K562 (cell line): ENCODE measurements around the gene HIVEP1. TPM values are rescaled to one million over a fixed set of nuclear protein-coding genes. Genes with fewer than 3 reads are reported as not detected.
A peak's percentile ranks its signal among the peaks of the same experiment; 100 is the strongest.

Experiments used
- ATAC-seq: fragments of 200-7000 bp; cut with Tn5 transposase; 3 replicates; pipeline ENCODE4 v1.9.1; 2020; ENCODE audit warnings: moderate library complexity
- BruUV-seq: library from RNA; stranded (reverse); fragments of 400-500 nt; replicated peaks from 2 replicates; lab custom pipeline; 2021; lab: Mats Ljungman, UMichigan
- CTCF ChIA-PET: fragments of 300-600 bp; formaldehyde crosslinking; extraction: SDS; loops from one replicate; lab custom pipeline; 2021; ENCODE audit warnings: low intra/inter-chr PET ratio; lab: Yijun Ruan, JAX
- POLR2A ChIA-PET: fragments of 300-600, 350-650 bp; sonication (Branson Sonifier 250); formaldehyde crosslinking; extraction: SDS; loops from one replicate; lab custom pipeline; 2021; ENCODE audit warnings: antibody characterized with exemption, inconsistent platforms; lab: Yijun Ruan, JAX
- DNase-seq, 4 experiments: peaks; one replicate each; pipeline versions ENCODE4 v3.0.0 to v3.0.0-alpha.2; 2011 to 2018; ENCODE audit warnings: low spot score in 3 of 4, mixed read lengths in 3 of 4; ENCODE audit errors: extremely low read depth in 1 of 4
- FAIRE-seq: peaks from 2 replicates; lab custom pipeline; 2011; peaks lifted over from hg19 to GRCh38; lab: Jason Lieb, UNC
- H2AFZ ChIP-seq: 2 replicates; pipeline ENCODE4 v1.6.0; 2011; ENCODE audit warnings: low read depth, low read length, control low read depth, inconsistent platforms
- H3K27ac ChIP-seq: fragments of 200-600 bp; 3 replicates; pipeline ENCODE4 v1.8.0; 2011; ENCODE audit warnings: low read depth, mild to moderate bottlenecking, control low read depth, inconsistent platforms, low read length, moderate library complexity, mixed read lengths; ENCODE audit errors: extremely low read depth
- H3K27me3 ChIP-seq, 2 experiments: fragments of 300-600 bp in 1 of 2; 2 replicates in 1 of 2; 3 replicates in 1 of 2; pipeline versions ENCODE4 v1.6.0 to v1.8.0; 2011; ENCODE audit warnings: inconsistent platforms in 2 of 2, low read length in 2 of 2, mild to moderate bottlenecking in 1 of 2, mixed read lengths in 1 of 2, moderate library complexity in 1 of 2; ENCODE audit not compliant: control insufficient read depth in 2 of 2, insufficient read depth in 2 of 2
- H3K36me3 ChIP-seq: fragments of 300-600 bp; 3 replicates; pipeline ENCODE4 v1.8.0; 2011; ENCODE audit warnings: mild to moderate bottlenecking, low read length, inconsistent platforms; ENCODE audit not compliant: control insufficient read depth, insufficient read depth
- H3K4me1 ChIP-seq, 2 experiments: fragments of 200-600 bp in 1 of 2; replicated peaks in 1 of 2; 2 replicates in 1 of 2; 3 replicates in 1 of 2; pipeline versions ENCODE4 v1.5.1 to v1.8.0; 2011; ENCODE audit warnings: inconsistent platforms in 2 of 2, low read length in 2 of 2, mild to moderate bottlenecking in 1 of 2, mixed read lengths in 1 of 2, moderate library complexity in 1 of 2; ENCODE audit not compliant: control insufficient read depth in 2 of 2, insufficient read depth in 2 of 2
- H3K4me2 ChIP-seq: 2 replicates; pipeline ENCODE4 v1.6.1; 2011; ENCODE audit warnings: low read length, control low read depth, inconsistent platforms, mixed read lengths; ENCODE audit not compliant: insufficient read depth
- H3K4me3 ChIP-seq: fragments of 200-600 bp; sonication (generic), shearing (Covaris generic); 2 replicates; pipeline ENCODE4 v1.5.1; 2016; ENCODE audit warnings: control low read depth, inconsistent platforms
- H3K79me2 ChIP-seq: fragments of 200-600 bp; 3 replicates; pipeline ENCODE4 v1.8.0; 2011; ENCODE audit warnings: low read length, inconsistent platforms; ENCODE audit not compliant: control insufficient read depth, insufficient read depth
- H3K9ac ChIP-seq, 2 experiments: 2 replicates each; pipeline versions ENCODE4 v1.6.0 to v1.6.1; 2011; ENCODE audit warnings: low read depth in 2 of 2, low read length in 2 of 2, control low read depth in 1 of 2, inconsistent platforms in 1 of 2, mild to moderate bottlenecking in 1 of 2, mixed read lengths in 1 of 2; ENCODE audit not compliant: insufficient read depth in 1 of 2
- H3K9me1 ChIP-seq: one replicate; pipeline ENCODE4 v1.6.0; 2011; ENCODE audit warnings: inconsistent platforms, mild to moderate bottlenecking, low read length, moderate library complexity; ENCODE audit not compliant: control insufficient read depth, insufficient read depth
- H3K9me3 ChIP-seq: replicated peaks from 2 replicates; pipeline ENCODE4 v1.5.1; 2011; ENCODE audit warnings: low read depth, low read length, inconsistent platforms; ENCODE audit not compliant: control insufficient read depth, insufficient read depth
- H4K20me1 ChIP-seq: replicated peaks from 2 replicates; pipeline ENCODE4 v1.6.1; 2011; ENCODE audit warnings: low read length, inconsistent platforms, mixed read lengths; ENCODE audit not compliant: control insufficient read depth, insufficient read depth
- CBX2 ChIP-seq: fragments of 200-600 bp; sonication (generic); IDR thresholded peaks from one replicate; pipeline ENCODE4 v1.6.1; 2012; ENCODE audit warnings: mild to moderate bottlenecking, low read length, inconsistent platforms; ENCODE audit not compliant: insufficient read depth, poor library complexity, severe bottlenecking
- CHD4 ChIP-seq: fragments of 200-600 bp; sonication (generic); IDR thresholded peaks from 3 replicates; pipeline ENCODE4 v1.6.1; 2012; ENCODE audit warnings: low read depth, mild to moderate bottlenecking, mixed read lengths, low read length, inconsistent platforms; ENCODE audit not compliant: insufficient read depth, insufficient replicate concordance, poor library complexity, severe bottlenecking
- HMG20A ChIP-seq: fragments of 450-650 bp; formaldehyde crosslinking; conservative IDR thresholded peaks from 2 replicates; pipeline ENCODE4 v1.4.0; 2020; ENCODE audit warnings: mild to moderate bottlenecking, mixed read lengths
- HNRNPLL ChIP-seq: fragments of 200-400 bp; formaldehyde crosslinking; IDR thresholded peaks from 2 replicates; pipeline ENCODE4 v1.6.1; 2017; ENCODE audit warnings: low read length, low read depth, mild to moderate bottlenecking; ENCODE audit not compliant: poor library complexity, severe bottlenecking
- ID3 ChIP-seq, 2 experiments: fragments of 250-450 bp in 1 of 2; fragments of 450-650 bp in 1 of 2; sonication (Bioruptor Pico) in 1 of 2; IDR thresholded peaks; 2 replicates each; pipeline versions ENCODE4 v1.6.1 to v1.8.0; 2016 to 2021; ENCODE audit warnings: mild to moderate bottlenecking in 2 of 2, moderate library complexity in 2 of 2, missing compliant biosample characterization in 1 of 2, missing genetic modification characterization in 1 of 2
- MTA1 ChIP-seq: fragments of 450-650 bp; IDR thresholded peaks from 2 replicates; pipeline ENCODE4 v1.6.1; 2017; ENCODE audit warnings: borderline replicate concordance
- PURB ChIP-seq: sonication (generic); formaldehyde crosslinking; IDR thresholded peaks from 2 replicates; pipeline ENCODE4 v1.9.0; 2021; ENCODE audit warnings: low read depth, mild to moderate bottlenecking, missing genetic modification reagents
- TCF7L2 ChIP-seq: fragments of 150-350 bp; IDR thresholded peaks from 2 replicates; pipeline ENCODE4 v1.6.1; 2016; ENCODE audit warnings: low read depth, mild to moderate bottlenecking, low read length, moderate library complexity
- WGBS: fragments of 100-300 bp; shearing (Covaris generic); methylation state at CpG from one replicate; pipeline ENCODE4 v1.1.6; 2016; ENCODE audit warnings: low coverage, mixed read lengths; ENCODE audit not compliant: insufficient coverage; ENCODE audit errors: missing lambda C conversion rate; 5-methylcytosine and 5-hydroxymethylcytosine counted together
- in situ Hi-C: fragments of 300-500 bp; cut with MboI; formaldehyde crosslinking; loops from 4 replicates; pipeline ENCODE4 v1.15.0; 2018; ENCODE audit warnings: inconsistent platforms, mixed read lengths
- intact Hi-C: fragments of 100-400 bp; cut with micrococcal nuclease; formaldehyde crosslinking; loops from 2 replicates; pipeline ENCODE4 v1.14.2; 2022
- polyA plus RNA-seq, 8 experiments: library from polyadenylated mRNA; depleted of rRNA in 4 of 8; stranded (reverse) in 5 of 8; unstranded in 3 of 8; fragments of >200 nt; fragmentation: Nextera tagmentation in 2 of 8; fragmentation: Illumina TruSeq in 1 of 8; extraction: Ambion mirVana in 2 of 8; extraction: Trizol in 1 of 8; gene quantifications; 2 replicates each; pipeline versions ENCODE4 v1.2.1 to v1.2.3, GENCODE V29; 2011 to 2014; ENCODE audit warnings: inconsistent platforms in 1 of 8, missing spikeins in 1 of 8
- total RNA-seq, 7 experiments: library from RNA; depleted of rRNA in 6 of 7; stranded (reverse); fragments of >200 nt in 6 of 7; fragmentation: Illumina TruSeq in 2 of 7; extraction: Trizol in 2 of 7; gene quantifications; 2 replicates each; pipeline versions ENCODE4 v1.2.1 to v1.2.3, GENCODE V29; 2011 to 2021; ENCODE audit warnings: low replicate concordance in 1 of 7
- TF ChIP-seq, protein P1 (sequence below): fragments of 250-450 bp; sonication (Bioruptor Pico); IDR thresholded peaks from 2 replicates; pipeline ENCODE4 v1.9.0; 2021; ENCODE audit warnings: mild to moderate bottlenecking, inconsistent platforms

Gene HIVEP1
- total and polyA plus RNA-seq, 9 of the 15 experiments (the other 6 are each of a cell fraction or from before 2014, with no cell fraction given): 6.0 to 33.3 (median 21.7) TPM

DNA sequence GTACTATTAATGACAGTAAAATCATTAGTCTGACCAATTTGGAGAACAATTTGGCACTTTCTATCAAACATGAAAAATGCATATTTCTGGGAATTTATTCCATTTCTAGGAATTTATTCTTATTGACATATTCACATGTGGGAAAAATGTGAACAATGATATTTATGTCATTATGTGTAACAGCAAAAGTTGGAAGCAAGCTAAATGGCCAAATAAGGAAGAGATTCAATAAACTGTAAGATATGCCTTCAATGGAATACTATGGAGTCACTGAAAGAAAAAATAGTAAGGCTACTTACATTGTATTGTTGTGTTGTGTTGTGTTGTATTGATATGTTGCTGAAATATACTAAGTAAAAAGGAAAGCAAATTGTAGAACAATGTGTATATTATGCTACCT lies 177.5 kb downstream of the HIVEP1 start (continued):
- no peak for TF ChIP-seq ID3 (CRISPR knock-in tag; IDR thresholded peaks at IDR 0.05)
- TF ChIP-seq ID3 (tag; IDR thresholded peaks at IDR 0.05): no peak
- TF ChIP-seq HNRNPLL: no peak
- TF ChIP-seq, protein P1, sequence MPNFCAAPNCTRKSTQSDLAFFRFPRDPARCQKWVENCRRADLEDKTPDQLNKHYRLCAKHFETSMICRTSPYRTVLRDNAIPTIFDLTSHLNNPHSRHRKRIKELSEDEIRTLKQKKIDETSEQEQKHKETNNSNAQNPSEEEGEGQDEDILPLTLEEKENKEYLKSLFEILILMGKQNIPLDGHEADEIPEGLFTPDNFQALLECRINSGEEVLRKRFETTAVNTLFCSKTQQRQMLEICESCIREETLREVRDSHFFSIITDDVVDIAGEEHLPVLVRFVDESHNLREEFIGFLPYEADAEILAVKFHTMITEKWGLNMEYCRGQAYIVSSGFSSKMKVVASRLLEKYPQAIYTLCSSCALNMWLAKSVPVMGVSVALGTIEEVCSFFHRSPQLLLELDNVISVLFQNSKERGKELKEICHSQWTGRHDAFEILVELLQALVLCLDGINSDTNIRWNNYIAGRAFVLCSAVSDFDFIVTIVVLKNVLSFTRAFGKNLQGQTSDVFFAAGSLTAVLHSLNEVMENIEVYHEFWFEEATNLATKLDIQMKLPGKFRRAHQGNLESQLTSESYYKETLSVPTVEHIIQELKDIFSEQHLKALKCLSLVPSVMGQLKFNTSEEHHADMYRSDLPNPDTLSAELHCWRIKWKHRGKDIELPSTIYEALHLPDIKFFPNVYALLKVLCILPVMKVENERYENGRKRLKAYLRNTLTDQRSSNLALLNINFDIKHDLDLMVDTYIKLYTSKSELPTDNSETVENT (CRISPR knock-in tag): no peak
- no peak for TF ChIP-seq TCF7L2
- TF ChIP-seq CHD4: no peak
- no peak for TF ChIP-seq MTA1

DNA sequence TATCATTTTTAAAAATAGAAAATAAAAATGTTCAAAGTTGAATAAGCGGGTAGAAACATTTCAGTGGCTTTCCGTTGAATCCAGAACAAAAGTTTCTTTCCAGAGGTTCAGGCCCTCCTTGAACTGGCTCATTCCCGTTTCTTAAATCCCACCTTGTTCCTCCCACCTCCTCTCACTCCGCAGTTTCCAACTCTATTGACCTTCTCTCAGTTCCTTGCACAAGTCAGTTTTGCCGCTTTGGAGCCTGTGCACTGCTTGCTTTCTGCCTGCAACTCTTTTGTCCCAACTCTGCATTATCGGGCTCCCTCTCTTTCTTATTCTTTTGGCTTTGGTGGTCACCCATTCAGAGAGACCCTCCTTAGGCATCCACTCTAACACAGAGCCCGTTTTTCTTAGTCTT lies 178.1 kb downstream of the HIVEP1 start:
- Histone ChIP-seq H3K36me3 (no peaks in the 10 kb centered on the region), H3K27ac (no peak overlapping the region), H3K4me1 (no peaks in the 10 kb centered on the region), H3K9me1 (no peaks in the 10 kb centered on the region), H2AFZ (no peak overlapping the region), H3K27me3 (peaks cover 6% of the 10 kb centered on the region in 2 experiments; a peak in 2 of 5 replicates), H3K79me2 (no peaks in the 10 kb centered on the region), H3K9me3 (no peaks in the 10 kb centered on the region), H3K9ac (no peak overlapping the region), H3K4me3 (no peak overlapping the region), H4K20me1 (no peaks in the 10 kb centered on the region), H3K4me2 (no peak overlapping the region)
- FAIRE-seq (no peak), DNase-seq (no peak), ATAC-seq (0 out of 3 replicates have a peak, but pooled peaks have one; percentile 25)
- in situ Hi-C loops: no loop called here
- 2% methylated on average over 7 of the region's 7 CpGs for WGBS
- intact Hi-C loops: no loop called here
- ChIA-PET CTCF (no interaction called here), POLR2A (no interaction called here)
- TF ChIP-seq CBX2 (peak; percentile 32), HMG20A (CRISPR knock-in tag) (no peak), PURB (CRISPR knock-in tag) (no peak)
- BruUV-seq: no TSS peak
